Smooth muscle cell (in vitro differentiated cells): ENCODE results near the gene HSPA12A. TPM values are rescaled to one million over a fixed set of nuclear protein-coding genes. Genes with fewer than 3 reads are reported as not detected.
A peak's percentile ranks its signal among the peaks of the same experiment; 100 is the strongest.

ENCODE experiments used
- DNase-seq: peaks from one replicate; lab custom pipeline; 2025; ENCODE audit not compliant: unreplicated experiment; lab: John Stamatoyannopoulos, UW
- H2AFZ ChIP-seq: fragments of 200-600 bp; sonication (generic); 2 replicates; pipeline ENCODE4 v1.6.0; 2016; ENCODE audit warnings: antibody characterized with exemption, low read depth, mild to moderate bottlenecking
- H3F3A ChIP-seq: fragments of 200-600 bp; sonication (generic); 2 replicates; pipeline ENCODE4 v1.6.0; 2017; ENCODE audit warnings: antibody characterized with exemption, low read depth
- H3K27ac ChIP-seq: fragments of 200-600 bp; sonication (generic); 2 replicates; pipeline ENCODE4 v1.5.1; 2016; ENCODE audit warnings: low read depth, mild to moderate bottlenecking
- H3K27me3 ChIP-seq: fragments of 200-600 bp; sonication (generic); 2 replicates; pipeline ENCODE4 v1.6.1; 2016; ENCODE audit warnings: low read depth, mild to moderate bottlenecking
- H3K36me3 ChIP-seq: fragments of 200-600 bp; sonication (generic); 2 replicates; pipeline ENCODE4 v1.5.1; 2016; ENCODE audit warnings: low read depth
- H3K4me1 ChIP-seq: fragments of 200-600 bp; sonication (generic); 2 replicates; pipeline ENCODE4 v1.5.1; 2016; ENCODE audit warnings: low read depth
- H3K4me2 ChIP-seq: fragments of 200-600 bp; sonication (generic); 2 replicates; pipeline ENCODE4 v1.6.0; 2016; ENCODE audit warnings: mild to moderate bottlenecking
- H3K4me3 ChIP-seq: fragments of 200-600 bp; sonication (generic); 2 replicates; pipeline ENCODE4 v1.5.1; 2016; ENCODE audit warnings: mild to moderate bottlenecking
- H3K79me2 ChIP-seq: fragments of 200-600 bp; sonication (generic); 2 replicates; pipeline ENCODE4 v1.6.0; 2016; ENCODE audit warnings: low read depth, mild to moderate bottlenecking
- H3K9ac ChIP-seq: fragments of 200-600 bp; sonication (generic); 2 replicates; pipeline ENCODE4 v1.6.0; 2016; ENCODE audit warnings: low read depth
- H3K9me3 ChIP-seq: fragments of 200-600 bp; sonication (generic); replicated peaks from 2 replicates; pipeline ENCODE4 v1.5.1; 2016; ENCODE audit warnings: low read depth
- H4K20me1 ChIP-seq: fragments of 200-600 bp; sonication (generic); 2 replicates; pipeline ENCODE4 v1.6.0; 2016; ENCODE audit warnings: low read depth
- CTCF ChIP-seq: fragments of 200-600 bp; sonication (generic); IDR thresholded peaks from 2 replicates; pipeline ENCODE4 v1.5.1; 2017; ENCODE audit warnings: borderline replicate concordance, mild to moderate bottlenecking, antibody characterized with exemption; ENCODE audit not compliant: insufficient read depth, poor library complexity, severe bottlenecking
- WGBS: methylation state at CpG from one replicate; pipeline ENCODE4 v1.1.7; 2016; ENCODE audit warnings: low lambda C conversion rate; 5-methylcytosine and 5-hydroxymethylcytosine counted together
- polyA plus RNA-seq: library from polyadenylated mRNA; unstranded; fragments of >200 nt; fragmentation: Nextera tagmentation; extraction: Ambion mirVana; gene quantifications from 2 replicates; pipeline ENCODE4 v1.2.1, GENCODE V29; 2016
- total RNA-seq: library from RNA; depleted of rRNA; stranded (reverse); fragments of >200 nt; gene quantifications from 2 replicates; pipeline ENCODE4 v1.2.3, GENCODE V29; 2014

Gene HSPA12A
- total and polyA plus RNA-seq, 2 experiments from 2014 or later: 5.3 to 6.4 TPM

GRCh38 chr10:116723428-116724281, 18.7 kb downstream of the HSPA12A start:
- H3K36me3 ChIP-seq: no peaks in the 10 kb centered on the region
- WGBS: 95% methylated on average over 15 of the region's 15 CpGs
- H3K27me3 ChIP-seq: no peaks in the 10 kb centered on the region

GRCh38 chr10:116722736-116723427, 19.5 kb downstream of the HSPA12A start:
- no peak for TF ChIP-seq CTCF

More at GRCh38 chr10:116723428-116724281, 18.7 kb downstream of the HSPA12A start:
- no peak for TF ChIP-seq CTCF
- no peak overlapping the region for H3K4me3 ChIP-seq
- H4K20me1 ChIP-seq: peaks cover 2% of the 10 kb centered on the region
- H3K9me3 ChIP-seq: no peaks in the 10 kb centered on the region
- no peaks in the 10 kb centered on the region for H3F3A ChIP-seq
- peaks cover 22% of the 10 kb centered on the region for H3K4me1 ChIP-seq
- H3K27ac ChIP-seq: no peak overlapping the region
- no peak overlapping the region for H3K9ac ChIP-seq
- no peak overlapping the region for H2AFZ ChIP-seq
- H3K79me2 ChIP-seq: no peaks in the 10 kb centered on the region
- no peak overlapping the region for H3K4me2 ChIP-seq
- DNase-seq: no peak

GRCh38 chr10:116721547-116722392, 20.6 kb downstream of the HSPA12A start:
- TF ChIP-seq CTCF: no peak
- Histone ChIP-seq H3K79me2 (no peaks in the 10 kb centered on the region), H2AFZ (no peak overlapping the region), H3K27ac (peak overlapping the region; percentile 50), H3K4me2 (peak overlapping the region; percentile 50), H3K9me3 (no peaks in the 10 kb centered on the region), H3K36me3 (no peaks in the 10 kb centered on the region), H3F3A (no peaks in the 10 kb centered on the region), H3K4me1 (peaks cover 22% of the 10 kb centered on the region), H3K9ac (no peak overlapping the region), H3K4me3 (no peak overlapping the region), H3K27me3 (no peaks in the 10 kb centered on the region), H4K20me1 (peaks cover 5% of the 10 kb centered on the region)
- WGBS: 36% methylated on average over 20 of the region's 20 CpGs
- DNase-seq: no peak

More at GRCh38 chr10:116722736-116723427, 19.5 kb downstream of the HSPA12A start:
- Histone ChIP-seq H3K79me2 (no peaks in the 10 kb centered on the region), H3K9me3 (no peaks in the 10 kb centered on the region), H3K27me3 (no peaks in the 10 kb centered on the region), H3K4me2 (no peak overlapping the region), H3K27ac (no peak overlapping the region), H3K9ac (no peak overlapping the region), H3F3A (no peaks in the 10 kb centered on the region), H3K4me1 (peaks cover 22% of the 10 kb centered on the region), H3K4me3 (no peak overlapping the region), H3K36me3 (no peaks in the 10 kb centered on the region), H2AFZ (no peak overlapping the region), H4K20me1 (peaks cover 5% of the 10 kb centered on the region)
- DNase-seq: no peak
- 98% methylated on average over 6 of the region's 6 CpGs for WGBS
